HEK293T (cell line): Measurements from ENCODE around the gene TNFRSF11A.

Experiments
- ARNT ChIP-seq: fragments of 450-650 bp; IDR thresholded peaks from 2 replicates; pipeline ENCODE4 v1.6.1; 2017; ENCODE audit warnings: mild to moderate bottlenecking
- BHLHE40 ChIP-seq: fragments of 450-650 bp; IDR thresholded peaks from 2 replicates; pipeline ENCODE4 v1.6.1; 2016; ENCODE audit warnings: mild to moderate bottlenecking, moderate library complexity, borderline replicate concordance
- CTBP1 ChIP-seq: fragments of 450-650 bp; IDR thresholded peaks from 2 replicates; pipeline ENCODE4 v1.6.1; 2016; ENCODE audit warnings: borderline replicate concordance
- FOXA1 ChIP-seq: fragments of 450-650 bp; IDR thresholded peaks from 2 replicates; pipeline ENCODE4 v1.6.1; 2016; ENCODE audit warnings: mild to moderate bottlenecking
- FOXK2 ChIP-seq: fragments of 450-650 bp; IDR thresholded peaks from 2 replicates; pipeline ENCODE4 v1.6.1; 2016; ENCODE audit warnings: mild to moderate bottlenecking
- FOXM1 ChIP-seq: fragments of 450-650 bp; IDR thresholded peaks from 2 replicates; pipeline ENCODE4 v1.6.1; 2017; ENCODE audit warnings: mild to moderate bottlenecking, borderline replicate concordance
- HDGF ChIP-seq: fragments of 450-650 bp; IDR thresholded peaks from 2 replicates; pipeline ENCODE4 v1.6.1; 2017; ENCODE audit warnings: antibody characterized with exemption, borderline replicate concordance
- L3MBTL2 ChIP-seq: fragments of 450-650 bp; conservative IDR thresholded peaks from 2 replicates; pipeline ENCODE4 v1.6.1; 2016; ENCODE audit warnings: mild to moderate bottlenecking
- NFRKB ChIP-seq: fragments of 450-650 bp; IDR thresholded peaks from 2 replicates; pipeline ENCODE4 v1.6.1; 2016; ENCODE audit warnings: mild to moderate bottlenecking, moderate library complexity
- PKNOX1 ChIP-seq: fragments of 450-650 bp; IDR thresholded peaks from 2 replicates; pipeline ENCODE4 v1.6.1; 2016
- SP1 ChIP-seq: fragments of 450-650 bp; IDR thresholded peaks from 2 replicates; pipeline ENCODE4 v1.6.1; 2017
- SUZ12 ChIP-seq: fragments of 450-650 bp; IDR thresholded peaks from 2 replicates; pipeline ENCODE4 v1.6.1; 2016; ENCODE audit warnings: mild to moderate bottlenecking
- TARDBP ChIP-seq: fragments of 450-650 bp; IDR thresholded peaks from 2 replicates; pipeline ENCODE4 v1.6.1; 2016
- ZNF384 ChIP-seq: fragments of 450-650 bp; IDR thresholded peaks from 2 replicates; pipeline ENCODE4 v1.6.1; 2016

- no peak for TF ChIP-seq FOXM1
- TF ChIP-seq PKNOX1 = no peak
- no peak for TF ChIP-seq HDGF
- TF ChIP-seq BHLHE40 = no peak
- TF ChIP-seq FOXK2 = no peak
- no peak for TF ChIP-seq SP1
- no peak for TF ChIP-seq ARNT
- no peak for TF ChIP-seq TARDBP
- TF ChIP-seq FOXA1 = no peak
- TF ChIP-seq CTBP1 = no peak
- TF ChIP-seq SUZ12 = no peak
- TF ChIP-seq L3MBTL2 = no peak
- no peak for TF ChIP-seq ZNF384
- no peak for TF ChIP-seq NFRKB
Observed at GRCh38 chr18:62282188-62282629, 42.9 kb upstream of the TNFRSF11A start.
